CD14-positive monocyte (primary cell): ENCODE data around the gene MYO18A. TPM values are rescaled to one million over a fixed set of nuclear protein-coding genes. Genes with fewer than 3 reads are reported as not detected.

ENCODE experiments used
- DNase-seq, 3 donors: peaks; one replicate each; pipeline ENCODE4 v3.0.0-alpha.2; 2011 to 2022
- H2AFZ ChIP-seq: 2 replicates; pipeline ENCODE4 v1.6.0; 2012; ENCODE audit warnings: mild to moderate bottlenecking, low read depth, low read length, inconsistent platforms; ENCODE audit not compliant: insufficient read depth, poor library complexity, severe bottlenecking
- H3K27ac ChIP-seq, 2 donors: 1 replicate in 1 of 2; 2 replicates in 1 of 2; pipeline ENCODE4 v1.5.1; 2012 to 2013; ENCODE audit warnings: low read length in 2 of 2, control low read depth in 1 of 2, inconsistent platforms in 1 of 2, low read depth in 1 of 2, mild to moderate bottlenecking in 1 of 2
- H3K27me3 ChIP-seq, 2 donors: one replicate each; pipeline versions ENCODE4 v1.6.0 to v1.6.1; 2011 to 2013; ENCODE audit warnings: low read length in 2 of 2; ENCODE audit not compliant: control insufficient read depth in 2 of 2, insufficient read depth in 2 of 2
- H3K36me3 ChIP-seq, 2 donors: replicated peaks in 1 of 2; 1 replicate in 1 of 2; 2 replicates in 1 of 2; pipeline versions ENCODE4 v1.5.1 to v1.6.1; 2012 to 2013; ENCODE audit warnings: low read length in 2 of 2, control low read depth in 1 of 2, inconsistent platforms in 1 of 2, mild to moderate bottlenecking in 1 of 2; ENCODE audit not compliant: insufficient read depth in 2 of 2, control insufficient read depth in 1 of 2
- H3K4me1 ChIP-seq, 2 donors: 1 replicate in 1 of 2; 2 replicates in 1 of 2; pipeline versions ENCODE4 v1.5.1 to v1.6.1; 2012 to 2013; ENCODE audit warnings: low read length in 2 of 2, control low read depth in 1 of 2, inconsistent platforms in 1 of 2, mild to moderate bottlenecking in 1 of 2, moderate library complexity in 1 of 2; ENCODE audit not compliant: insufficient read depth in 2 of 2, control insufficient read depth in 1 of 2
- H3K4me2 ChIP-seq: replicated peaks from 2 replicates; pipeline ENCODE3; 2012; ENCODE audit warnings: low read length, moderate library complexity, mild to moderate bottlenecking; ENCODE audit not compliant: poor library complexity, severe bottlenecking; ENCODE audit errors: extremely low read depth
- H3K4me3 ChIP-seq, 3 experiments: fragments of 200-600 bp in 1 of 3; sonication (generic) in 1 of 3; replicated peaks in 1 of 3; 1 replicate in 2 of 3; 2 replicates in 1 of 3; pipeline ENCODE4 v1.5.1; 2011 to 2013; ENCODE audit warnings: low read length in 3 of 3, mild to moderate bottlenecking in 3 of 3, control low read depth in 2 of 3, low read depth in 2 of 3, inconsistent platforms in 1 of 3, moderate library complexity in 1 of 3
- H3K79me2 ChIP-seq: 2 replicates; pipeline ENCODE4 v1.6.0; 2012; ENCODE audit warnings: mild to moderate bottlenecking, control low read depth, inconsistent platforms, low read length, moderate library complexity; ENCODE audit not compliant: insufficient read depth
- H3K9ac ChIP-seq: 2 replicates; pipeline ENCODE4 v1.6.0; 2017; ENCODE audit warnings: low read length, mild to moderate bottlenecking; ENCODE audit not compliant: insufficient read depth, poor library complexity, severe bottlenecking
- H3K9me3 ChIP-seq, 2 donors: replicated peaks in 1 of 2; 1 replicate in 1 of 2; 2 replicates in 1 of 2; pipeline versions ENCODE4 v1.5.1 to v1.6.1; 2012 to 2013; ENCODE audit warnings: low read length in 2 of 2, control low read depth in 1 of 2; ENCODE audit not compliant: control insufficient read depth in 1 of 2, insufficient read depth in 1 of 2
- H4K20me1 ChIP-seq: 2 replicates; pipeline ENCODE4 v1.6.0; 2012; ENCODE audit warnings: mild to moderate bottlenecking, low read length, control low read depth, moderate library complexity; ENCODE audit not compliant: insufficient read depth
- H3K27ac Mint-ChIP-seq, 7 donors: one replicate each; pipeline ENCODE4 v1.8.0; 2020; ENCODE audit warnings: mild to moderate bottlenecking in 7 of 7, mixed read lengths in 7 of 7, moderate library complexity in 6 of 7, inconsistent platforms in 2 of 7
- H3K27me3 Mint-ChIP-seq, 3 donors: one replicate each; pipeline ENCODE4 v1.8.0; 2021 to 2022; ENCODE audit warnings: low read depth in 3 of 3, mild to moderate bottlenecking in 3 of 3, mixed read lengths in 3 of 3, moderate library complexity in 3 of 3, inconsistent platforms in 1 of 3
- H3K36me3 Mint-ChIP-seq, 2 donors: one replicate each; pipeline ENCODE4 v1.8.0; 2020; ENCODE audit warnings: mixed read lengths in 2 of 2, inconsistent platforms in 1 of 2, mild to moderate bottlenecking in 1 of 2
- H3K4me1 Mint-ChIP-seq: one replicate; pipeline ENCODE4 v1.8.0; 2020; ENCODE audit warnings: mild to moderate bottlenecking, mixed read lengths
- H3K4me3 Mint-ChIP-seq, 2 donors: one replicate each; pipeline ENCODE4 v1.8.0; 2020; ENCODE audit warnings: mild to moderate bottlenecking in 2 of 2, mixed read lengths in 2 of 2, moderate library complexity in 1 of 2
- H3K9me3 Mint-ChIP-seq, 7 donors: one replicate each; pipeline ENCODE4 v1.8.0; 2020 to 2022; ENCODE audit warnings: mixed read lengths in 7 of 7, mild to moderate bottlenecking in 6 of 7, moderate library complexity in 6 of 7, inconsistent platforms in 2 of 7
- CTCF ChIP-seq: fragments of 200-600 bp; IDR thresholded peaks from one replicate; pipeline ENCODE4 v1.8.0; 2022; ENCODE audit warnings: antibody characterized with exemption, mild to moderate bottlenecking
- WGBS: methylation state at CpG from one replicate; pipeline ENCODE4 v1.1.5; 2013; ENCODE audit warnings: missing lambda C conversion rate; ENCODE audit not compliant: insufficient coverage; 5-methylcytosine and 5-hydroxymethylcytosine counted together
- intact Hi-C, 2 donors: fragments of 100-400 bp; cut with micrococcal nuclease; formaldehyde crosslinking; loops; one replicate each; pipeline versions ENCODE4 v1.15.0 to v1.15.1; 2023
- polyA plus RNA-seq, 3 donors: library from polyadenylated mRNA; depleted of rRNA in 1 of 3; unstranded in 2 of 3; stranded (reverse) in 1 of 3; fragments of 300-500 nt in 2 of 3; fragments of >200 nt in 1 of 3; fragmentation: Illumina TruSeq in 2 of 3; gene quantifications; 1 replicate in 2 of 3; 2 replicates in 1 of 3; pipeline ENCODE4 v1.2.3, GENCODE V29; 2012 to 2021

MYO18A gene
- polyA plus RNA-seq, 3 donors = 6.3 to 40.2 (median 11.0) TPM

GRCh38 chr17:29115435-29115834 is 64.8 kb downstream of the MYO18A start:
- TF ChIP-seq CTCF = no peak
- no peak for DNase-seq
- peaks cover 70 to 84% of the 10 kb centered on the region in 2 donors for H3K36me3 ChIP-seq
- peak overlapping the region in 3 of 7 donors; percentile 33 to 54 (median 51) for H3K27ac Mint-ChIP-seq
- H3K9me3 Mint-ChIP-seq = peaks cover 0 to 2% (median 0%) of the 10 kb centered on the region in 7 donors
- H3K4me3 ChIP-seq = no peak overlapping the region
- no peaks in the 10 kb centered on the region for H3K27me3 ChIP-seq
- H3K4me2 ChIP-seq = no peak overlapping the region
- 93% methylated on average over 9 of the region's 9 CpGs for WGBS
- H3K9me3 ChIP-seq = no peaks in the 10 kb centered on the region
- peaks cover 8% of the 10 kb centered on the region for H3K79me2 ChIP-seq
- no peak overlapping the region for H3K9ac ChIP-seq
- H3K36me3 Mint-ChIP-seq = peaks cover 53 to 78% of the 10 kb centered on the region in 2 donors
- H3K4me1 ChIP-seq = peaks cover 27 to 33% of the 10 kb centered on the region in 2 donors
- intact Hi-C loops = loop anchor here in 1 of 2 donors (10.0 kb wide), 2 partner anchors 211 to 351 kb away; partner anchors contain the start of gene DHRS13
- peaks cover 39% of the 10 kb centered on the region for H4K20me1 ChIP-seq
- H2AFZ ChIP-seq = no peak overlapping the region
- H3K4me3 Mint-ChIP-seq = no peak overlapping the region
- H3K27ac ChIP-seq = peak overlapping the region in 1 of 2 donors; percentile 25
- peaks cover 26% of the 10 kb centered on the region for H3K4me1 Mint-ChIP-seq
- H3K27me3 Mint-ChIP-seq = no peaks in the 10 kb centered on the region

GRCh38 chr17:29114141-29114540 is 66.1 kb downstream of the MYO18A start:
- H3K4me3 Mint-ChIP-seq = no peak overlapping the region
- H3K36me3 ChIP-seq = peaks cover 74 to 84% of the 10 kb centered on the region in 2 donors
- H3K4me3 ChIP-seq = no peak overlapping the region
- H3K4me1 Mint-ChIP-seq = peaks cover 26% of the 10 kb centered on the region
- H3K27ac Mint-ChIP-seq = peak overlapping the region; percentile 6 to 91 (median 71)
- H2AFZ ChIP-seq = no peak overlapping the region
- WGBS = 22% methylated on average over 3 of the region's 5 CpGs
- no peak for TF ChIP-seq CTCF
- H3K27me3 ChIP-seq = no peaks in the 10 kb centered on the region
- no peak overlapping the region for H3K9ac ChIP-seq
- intact Hi-C loops = loop anchor here in 1 of 2 donors (10.0 kb wide), 2 partner anchors 209 to 349 kb away; partner anchors contain the start of gene DHRS13
- H3K27ac ChIP-seq = peak overlapping the region in 1 of 2 donors; percentile 61
- no peaks in the 10 kb centered on the region for H3K27me3 Mint-ChIP-seq
- H3K4me2 ChIP-seq = no peak overlapping the region
- peaks cover 27 to 33% of the 10 kb centered on the region in 2 donors for H3K4me1 ChIP-seq
- DNase-seq = peak in 1 of 3 donors; percentile 35
- peaks cover 8% of the 10 kb centered on the region for H3K79me2 ChIP-seq
- H3K36me3 Mint-ChIP-seq = peaks cover 53 to 78% of the 10 kb centered on the region in 2 donors
- H3K9me3 ChIP-seq = no peaks in the 10 kb centered on the region
- peaks cover 39% of the 10 kb centered on the region for H4K20me1 ChIP-seq
- H3K9me3 Mint-ChIP-seq = peaks cover 0 to 2% (median 0%) of the 10 kb centered on the region in 7 donors
